ENCODE data around the gene HNRNPC.
"Not testable (repeated sequence)": the region's sequence is repeated elsewhere in the genome, so short reads cannot be mapped to it uniquely, and the experiment has no call there.

Gene HNRNPC

DNA sequence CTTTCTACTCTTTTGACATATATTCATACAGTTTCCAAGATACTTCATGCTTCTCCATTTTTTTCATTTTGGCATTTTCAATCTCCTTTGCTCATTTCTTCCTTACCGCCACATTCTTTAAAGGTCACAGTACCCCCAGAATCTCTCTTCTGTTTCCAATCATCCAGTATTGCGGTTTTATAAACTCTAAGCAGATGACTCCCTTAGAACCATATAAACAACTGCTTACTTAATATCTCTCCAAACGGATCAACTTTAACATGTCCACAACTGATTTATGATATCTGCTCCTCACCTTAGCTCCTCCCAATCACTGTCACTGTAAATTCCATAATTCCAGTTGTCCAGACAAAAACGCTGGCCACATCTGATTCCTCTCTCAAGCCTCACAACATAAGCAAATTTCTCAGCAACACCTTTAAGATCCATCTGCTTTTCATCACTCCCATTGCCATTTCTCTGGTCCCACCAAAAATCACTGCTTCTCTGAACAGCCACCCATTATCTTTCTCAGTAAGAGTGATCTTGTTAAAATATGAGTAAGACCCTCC lies 49.6 kb downstream of the HNRNPC start:
- H3K4me3 ChIP-seq (ENCODE audit: low read depth, low read length) = no peak overlapping the region
- DNase-seq (ENCODE audit: low read depth) = no peak

DNA sequence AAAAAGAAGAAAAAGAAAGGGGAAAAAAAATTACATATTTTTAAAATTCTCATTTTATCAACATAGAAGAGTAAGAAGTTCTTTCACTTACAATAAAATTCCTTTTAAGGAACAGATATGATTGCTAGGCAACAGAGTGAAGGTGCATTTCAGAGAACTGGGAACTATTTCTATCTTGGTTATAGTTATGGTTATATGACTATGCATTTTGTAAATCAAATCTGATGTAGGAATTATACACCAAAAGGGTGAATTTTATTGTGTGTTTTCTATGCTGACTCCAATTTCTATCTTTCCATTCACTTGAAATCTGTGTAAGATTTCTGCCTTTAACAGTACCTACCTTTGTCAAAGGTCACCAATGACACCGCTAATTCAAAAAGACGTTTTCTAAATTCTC lies 50.1 kb downstream of the HNRNPC start:
- DNase-seq (ENCODE audit: low read depth) = no peak
- H3K4me3 ChIP-seq (ENCODE audit: low read depth, low read length) = no peak overlapping the region

DNA sequence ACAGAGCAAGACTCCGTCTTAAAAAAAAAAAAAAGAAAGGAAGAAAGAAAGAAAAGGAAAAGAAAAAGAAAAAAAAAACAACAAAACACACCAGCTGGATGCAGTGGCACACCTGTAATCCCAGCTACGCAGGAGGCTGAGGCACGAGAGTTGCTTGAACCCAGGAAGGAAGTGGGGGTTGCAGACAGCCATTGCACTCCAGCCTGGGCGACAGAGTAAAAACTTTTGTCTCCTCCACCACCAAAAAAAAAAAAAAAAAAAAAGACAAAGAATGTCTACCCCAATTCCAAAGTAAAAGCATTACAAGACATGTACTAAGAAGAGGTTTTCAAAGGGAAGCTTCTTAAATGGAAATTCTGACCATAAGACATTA lies 53.4 kb downstream of the HNRNPC start:
- DNase-seq (ENCODE audit: low read depth) = no peak
- no peak overlapping the region for H3K4me3 ChIP-seq (ENCODE audit: low read depth, low read length)

DNA sequence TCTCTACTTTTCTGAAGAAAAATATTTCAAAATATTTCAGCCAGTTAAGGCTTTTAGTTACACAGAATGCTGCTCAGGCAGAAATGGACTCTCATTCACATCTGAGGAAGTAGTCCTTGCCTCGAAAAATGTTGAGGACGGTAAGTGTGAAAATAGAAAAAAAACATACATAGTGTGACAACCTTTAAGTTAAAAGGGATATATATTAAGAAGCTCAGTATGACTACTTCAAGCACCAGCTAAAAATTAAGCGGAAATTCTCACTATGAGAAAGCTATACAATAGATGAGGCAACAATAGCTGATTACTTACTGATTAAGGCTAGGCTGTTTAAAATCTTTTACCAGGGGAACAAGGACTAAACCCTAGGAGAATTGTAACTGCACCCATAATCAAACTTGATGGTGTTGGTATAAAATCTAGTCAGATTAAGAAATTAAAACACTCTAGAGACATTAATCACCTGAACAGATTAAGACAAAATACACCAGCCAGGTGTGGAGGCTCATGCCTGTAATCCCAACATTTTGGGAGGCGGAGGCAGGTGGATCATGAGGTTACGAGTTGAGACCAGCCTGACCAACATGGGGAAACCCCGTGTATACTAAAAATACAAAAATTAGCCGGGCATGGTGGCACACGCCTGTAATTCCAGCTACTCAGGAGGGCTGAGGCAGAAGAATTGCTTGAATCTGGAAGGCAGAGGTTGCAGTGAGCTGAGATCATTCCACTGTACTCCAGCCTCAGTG lies 53.9 kb downstream of the HNRNPC start:
- H3K4me3 ChIP-seq (ENCODE audit: low read depth, low read length) = no peak overlapping the region
- DNase-seq (ENCODE audit: low read depth) = no peak

DNA sequence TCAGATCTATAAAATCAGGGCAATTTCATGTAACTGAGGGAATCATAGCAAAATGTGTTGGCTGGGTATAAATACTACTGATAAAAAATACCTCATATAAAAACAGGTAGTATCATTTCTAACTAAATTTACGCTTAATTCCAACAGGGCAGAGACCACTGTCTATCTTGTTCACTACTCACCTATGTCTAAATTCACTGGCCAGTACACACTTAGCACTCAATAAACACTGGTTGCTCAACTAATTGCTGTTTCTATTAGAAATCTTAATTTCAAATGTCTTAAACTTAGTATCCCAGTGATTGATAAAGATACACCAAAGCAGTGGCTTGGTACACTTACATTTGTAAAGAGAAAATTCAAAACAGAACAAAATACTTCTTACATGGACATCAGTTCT lies 55.6 kb downstream of the HNRNPC start:
- H3K4me3 ChIP-seq (ENCODE audit: low read depth, low read length) = no peak overlapping the region
- DNase-seq (ENCODE audit: low read depth) = no peak

DNA sequence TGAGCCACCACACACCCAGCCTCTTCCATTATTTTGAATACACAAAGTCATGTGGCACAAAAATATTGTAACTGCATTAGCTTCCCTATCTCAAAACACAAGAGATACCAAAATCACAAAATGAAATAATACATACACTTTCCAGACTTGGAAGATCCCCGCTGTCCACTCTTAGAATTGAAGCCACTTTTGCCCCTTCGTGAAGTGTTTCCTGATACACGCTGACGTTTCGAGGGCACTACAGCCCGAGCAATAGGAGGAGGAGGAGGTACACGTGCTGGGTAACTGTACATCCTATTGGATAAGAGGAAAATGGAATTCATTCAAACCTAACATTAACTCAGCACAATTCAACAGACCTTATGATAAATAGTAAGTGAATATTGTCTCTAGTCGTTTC lies 56.4 kb downstream of the HNRNPC start:
- DNase-seq (ENCODE audit: low read depth); H3K4me3 ChIP-seq (ENCODE audit: low read depth, low read length): not testable (repeated sequence)

DNA sequence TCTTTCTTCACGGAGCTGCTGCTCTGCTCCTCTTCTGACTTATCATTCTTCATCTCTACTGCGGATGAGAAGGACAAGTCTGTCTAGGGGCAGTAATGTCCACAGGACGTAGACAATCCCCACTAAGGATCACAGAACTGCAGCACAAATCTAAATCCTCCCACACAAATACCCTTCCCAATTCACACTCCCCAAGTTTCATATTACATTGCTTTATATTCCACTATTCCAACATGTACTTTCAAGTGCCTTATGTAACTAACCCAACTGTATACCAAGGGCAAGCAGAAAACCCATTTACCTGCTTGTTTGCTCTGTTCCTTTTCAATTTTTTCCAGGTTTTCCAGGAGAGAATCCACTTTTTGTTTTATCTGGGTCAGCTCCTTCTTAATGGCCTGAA lies 57.7 kb downstream of the HNRNPC start:
- DNase-seq (ENCODE audit: low read depth) = no peak
- no peak overlapping the region for H3K4me3 ChIP-seq (ENCODE audit: low read depth, low read length)

DNA sequence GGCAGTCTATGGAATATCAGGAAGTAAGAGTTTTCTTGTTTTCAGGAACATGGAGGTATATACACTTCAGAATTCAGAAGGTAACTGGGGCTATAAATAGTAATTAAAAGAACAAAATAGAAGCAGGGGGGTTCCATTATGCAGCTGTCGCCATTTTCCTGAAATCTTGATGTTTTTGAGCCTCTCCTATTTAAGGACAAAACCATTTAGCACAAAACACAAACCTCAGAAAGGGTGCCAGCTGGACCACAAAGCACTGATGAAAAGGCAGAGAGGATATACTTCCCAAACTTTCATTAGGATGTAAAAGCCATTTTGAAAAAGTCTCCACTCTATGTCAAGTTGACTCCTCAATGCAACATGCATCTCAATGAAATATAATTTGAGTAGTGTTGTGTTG lies 59.2 kb downstream of the HNRNPC start:
- no peak for DNase-seq (ENCODE audit: low read depth)
- no peak overlapping the region for H3K4me3 ChIP-seq (ENCODE audit: low read depth, low read length)

DNA sequence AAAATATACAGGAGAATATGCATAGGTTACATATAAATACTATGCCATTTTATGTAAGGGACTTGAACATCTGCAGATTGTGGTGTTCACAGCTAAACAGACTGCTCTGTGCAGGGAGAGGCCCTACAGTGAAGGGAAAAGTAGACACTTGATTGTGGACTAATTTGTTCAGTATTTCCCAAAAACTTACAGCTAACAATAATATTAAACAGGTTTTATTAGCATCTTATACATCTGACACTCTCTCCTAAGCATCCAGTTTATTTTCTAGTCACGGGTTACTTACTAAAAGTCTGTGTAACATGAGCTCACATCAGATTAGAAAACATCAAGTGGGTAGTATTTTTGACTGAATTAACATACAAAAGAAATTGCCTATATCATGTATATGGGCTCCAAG lies 60.1 kb downstream of the HNRNPC start:
- H3K4me3 ChIP-seq (ENCODE audit: low read depth, low read length) = no peak overlapping the region
- no peak for DNase-seq (ENCODE audit: low read depth)

DNA sequence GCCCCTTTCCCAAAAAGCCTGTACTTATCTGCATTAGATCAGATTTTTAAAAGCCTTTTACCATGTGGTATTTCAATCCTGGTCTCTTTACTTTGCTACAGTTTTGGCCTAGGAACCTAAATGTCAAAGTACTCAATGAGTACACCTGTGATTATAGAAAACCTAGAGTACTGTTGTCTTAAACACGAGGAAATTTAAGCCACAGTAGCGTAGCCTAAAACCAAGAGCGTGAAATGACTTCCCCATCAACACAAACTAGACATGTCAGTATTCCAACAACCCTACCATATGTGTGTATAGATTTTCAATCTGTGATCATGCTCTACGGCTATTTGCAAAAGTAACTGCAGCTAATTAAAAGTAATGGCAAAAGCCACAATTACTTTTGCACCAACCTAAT lies 60.7 kb downstream of the HNRNPC start:
- DNase-seq (ENCODE audit: low read depth) = no peak

DNA sequence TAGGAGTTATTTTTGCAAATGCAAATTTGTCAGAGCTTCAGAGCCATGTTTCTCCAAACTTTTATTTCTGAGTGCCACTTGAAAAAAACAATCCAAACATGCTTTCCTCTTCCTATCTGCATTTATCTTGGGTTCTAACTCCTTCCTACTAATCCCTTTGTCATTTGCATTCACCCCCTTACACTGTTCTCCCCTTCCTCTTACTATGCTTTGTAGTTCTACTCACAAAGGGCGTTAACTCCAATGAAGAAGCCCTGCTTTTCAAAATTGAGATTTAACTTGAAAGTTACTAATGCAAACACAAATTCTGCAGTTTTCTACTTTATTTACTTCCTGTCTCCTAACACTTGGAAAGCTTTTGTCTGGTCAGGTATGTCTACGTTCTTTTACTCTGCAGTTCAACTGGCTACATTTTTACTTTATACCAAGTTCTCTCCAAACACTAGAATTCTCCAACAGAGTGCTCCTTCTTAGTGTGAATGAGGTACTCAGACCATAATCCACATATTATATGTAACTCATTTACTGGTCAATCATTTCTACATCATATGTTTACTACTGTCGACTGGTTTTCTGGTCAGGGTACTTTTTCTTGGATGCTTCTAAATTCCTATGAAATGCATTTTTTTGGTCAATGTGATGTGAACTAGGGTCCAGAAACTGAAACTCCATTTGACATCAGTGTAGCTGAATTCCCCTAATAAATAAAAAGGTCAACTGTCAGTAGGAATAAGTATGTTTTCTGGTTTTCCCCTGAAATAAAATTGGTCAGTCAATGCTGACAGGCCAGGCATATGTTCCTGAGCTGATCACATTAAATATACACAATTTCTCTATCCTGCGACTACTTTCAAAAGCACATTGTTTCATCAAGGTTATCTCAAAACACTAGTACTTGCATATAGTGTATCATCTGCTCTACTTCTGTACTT lies 62.2 kb downstream of the HNRNPC start:
- DNase-seq (ENCODE audit: low read depth) = no peak
- no peak overlapping the region for H3K4me3 ChIP-seq (ENCODE audit: low read depth, low read length)

More for the DNA sequence above, 60.7 kb downstream of the HNRNPC start:
- H3K4me3 ChIP-seq (ENCODE audit: low read depth, low read length) = no peak overlapping the region

DNA sequence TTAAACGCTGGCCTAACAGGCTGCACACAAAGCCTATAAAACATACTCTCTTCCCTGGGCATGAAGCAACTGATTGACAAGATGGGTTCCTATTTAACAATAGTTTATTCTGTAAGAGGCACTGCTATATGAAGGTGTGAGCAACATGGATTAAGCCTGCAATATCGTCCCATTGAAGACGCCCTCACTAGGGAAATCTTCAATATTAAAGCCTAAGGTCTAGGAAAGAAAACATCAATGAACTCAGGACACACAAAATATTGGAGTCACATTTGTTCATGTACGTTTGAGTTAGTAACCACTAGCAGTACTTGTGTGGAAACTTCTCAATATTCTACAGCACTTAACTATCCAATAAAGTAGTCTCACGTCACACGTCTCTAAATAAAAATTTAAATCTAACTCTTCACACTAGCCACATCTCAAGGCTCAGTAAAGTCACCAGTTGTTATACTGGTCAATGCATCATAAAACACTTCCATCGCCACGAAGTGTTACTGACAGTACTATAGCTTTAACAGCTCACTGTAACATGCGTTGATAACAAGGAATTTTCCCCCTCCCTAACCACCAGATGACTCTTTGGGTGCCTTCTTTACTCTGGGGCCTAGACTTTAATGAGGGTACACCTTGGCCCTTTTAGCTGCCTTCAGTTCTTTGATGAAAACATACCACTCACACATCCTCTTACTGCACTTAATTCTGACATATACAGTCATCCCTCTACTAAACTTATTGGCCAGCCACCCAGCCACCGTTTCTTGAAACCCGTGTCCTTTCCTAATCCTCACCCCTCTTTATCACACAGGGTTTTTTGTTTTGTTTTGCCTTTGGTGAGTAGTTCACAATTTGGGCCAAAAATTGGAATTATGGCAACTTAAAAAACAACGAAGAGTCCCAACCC lies 63.3 kb downstream of the HNRNPC start:
- H3K4me3 ChIP-seq (ENCODE audit: low read depth, low read length) = no peak overlapping the region
- no peak for DNase-seq (ENCODE audit: low read depth)

DNA sequence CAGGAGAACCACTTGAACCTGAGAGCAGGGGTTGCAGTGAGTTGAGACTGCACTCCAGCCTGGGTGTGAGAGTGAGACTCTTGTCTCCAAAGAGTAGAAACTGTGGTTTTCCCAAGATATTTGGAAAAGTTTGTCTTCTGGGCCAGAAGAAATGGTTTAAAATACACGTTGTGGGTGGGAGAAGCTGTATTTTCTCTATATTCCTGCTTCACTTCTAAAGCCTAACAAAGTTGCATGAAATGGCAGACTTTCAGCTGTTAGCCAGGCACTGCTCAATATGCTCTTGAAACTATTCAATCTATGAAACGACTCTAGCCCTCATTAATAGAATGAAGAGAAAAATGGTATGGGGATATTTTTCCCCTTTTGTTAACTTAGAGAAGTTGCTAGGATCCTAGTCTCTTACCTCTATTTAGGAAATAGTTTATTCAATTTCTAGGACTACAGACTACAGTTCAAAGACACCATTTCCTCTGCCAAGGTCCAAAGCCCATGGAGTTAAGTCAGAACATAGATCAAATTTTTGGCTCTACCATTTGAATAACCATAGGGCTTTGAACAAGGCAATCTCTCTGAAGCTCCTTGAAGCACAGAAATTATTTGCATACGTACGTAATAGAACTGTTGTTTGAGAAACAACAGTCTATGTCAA lies 64.1 kb downstream of the HNRNPC start:
- H3K4me3 ChIP-seq (ENCODE audit: low read depth, low read length) = no peak overlapping the region
- DNase-seq (ENCODE audit: low read depth) = no peak

DNA sequence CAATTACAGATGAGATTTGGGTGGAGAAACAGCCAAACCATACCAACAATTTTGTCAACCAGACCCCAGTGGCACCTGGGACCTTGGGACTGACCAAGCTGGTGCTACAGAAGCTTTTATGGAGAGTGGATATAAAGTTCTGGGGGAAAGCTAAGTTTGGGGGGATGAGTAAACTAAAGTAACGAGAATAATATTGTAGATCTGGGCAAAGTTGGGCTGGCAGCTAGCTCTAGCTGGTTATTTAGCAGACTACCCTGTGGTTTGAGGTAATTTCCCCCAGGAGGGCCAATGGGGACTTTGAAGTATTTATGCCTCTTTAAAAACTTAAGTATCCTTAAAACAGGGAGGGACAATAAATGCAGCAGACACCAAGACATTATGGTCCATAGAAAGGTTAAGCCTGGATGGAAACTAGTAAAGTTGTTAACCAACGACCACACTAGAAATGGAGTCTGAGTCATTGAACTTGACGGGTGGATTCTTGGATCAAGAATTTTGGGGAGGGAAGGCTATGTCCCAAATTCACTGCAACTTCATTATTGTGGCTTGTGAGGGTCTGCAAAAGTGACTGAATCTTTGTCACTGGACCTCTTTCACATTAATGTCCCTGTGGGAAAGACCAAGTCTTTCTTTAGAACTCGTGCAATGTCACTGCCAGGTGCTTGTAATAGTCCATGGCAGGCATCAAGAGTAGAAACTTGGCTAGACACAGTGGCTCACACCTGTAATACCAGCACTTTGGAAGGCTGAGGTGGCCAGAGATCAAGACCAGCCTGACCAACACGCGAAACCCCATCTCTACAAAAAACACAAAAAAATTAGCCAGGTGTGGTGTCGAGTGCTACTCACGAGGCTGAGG lies 64.8 kb downstream of the HNRNPC start:
- no peak overlapping the region for H3K4me3 ChIP-seq (ENCODE audit: low read depth, low read length)
- no peak for DNase-seq (ENCODE audit: low read depth)

DNA sequence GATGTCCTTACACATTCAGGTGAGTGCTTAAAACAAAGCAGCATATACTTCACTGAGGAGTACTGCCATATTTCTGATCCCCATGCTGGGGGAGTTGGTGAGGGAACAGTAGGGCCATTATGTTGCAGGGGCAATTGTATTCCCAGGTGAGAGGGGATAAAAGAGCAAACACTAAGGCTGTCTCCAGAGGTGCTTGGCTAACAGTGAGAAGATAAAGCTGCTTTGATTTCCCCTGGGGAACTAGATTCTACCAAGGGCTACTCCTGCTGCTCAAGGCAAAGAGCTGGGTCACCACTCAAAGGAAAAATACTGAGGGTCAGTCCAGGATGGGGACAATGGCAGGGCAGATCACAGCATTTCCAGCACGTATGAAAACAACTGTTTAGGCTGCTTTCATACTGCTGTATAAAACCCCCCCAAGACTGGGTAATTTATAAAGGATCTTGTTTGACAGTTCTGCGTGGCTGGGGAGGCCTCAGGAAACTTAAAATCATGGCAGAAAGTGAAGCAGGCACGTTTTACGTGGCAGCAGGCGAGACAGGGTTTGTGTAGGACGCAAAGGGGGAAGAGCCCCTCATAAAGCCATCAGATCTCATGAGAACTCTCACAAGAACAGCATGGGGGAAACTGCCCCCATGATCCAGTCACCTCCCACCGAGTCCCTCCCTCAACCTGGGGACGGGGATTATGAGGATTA lies 65.6 kb downstream of the HNRNPC start:
- DNase-seq (ENCODE audit: low read depth) = no peak
- H3K4me3 ChIP-seq (ENCODE audit: low read depth, low read length) = no peak overlapping the region

DNA sequence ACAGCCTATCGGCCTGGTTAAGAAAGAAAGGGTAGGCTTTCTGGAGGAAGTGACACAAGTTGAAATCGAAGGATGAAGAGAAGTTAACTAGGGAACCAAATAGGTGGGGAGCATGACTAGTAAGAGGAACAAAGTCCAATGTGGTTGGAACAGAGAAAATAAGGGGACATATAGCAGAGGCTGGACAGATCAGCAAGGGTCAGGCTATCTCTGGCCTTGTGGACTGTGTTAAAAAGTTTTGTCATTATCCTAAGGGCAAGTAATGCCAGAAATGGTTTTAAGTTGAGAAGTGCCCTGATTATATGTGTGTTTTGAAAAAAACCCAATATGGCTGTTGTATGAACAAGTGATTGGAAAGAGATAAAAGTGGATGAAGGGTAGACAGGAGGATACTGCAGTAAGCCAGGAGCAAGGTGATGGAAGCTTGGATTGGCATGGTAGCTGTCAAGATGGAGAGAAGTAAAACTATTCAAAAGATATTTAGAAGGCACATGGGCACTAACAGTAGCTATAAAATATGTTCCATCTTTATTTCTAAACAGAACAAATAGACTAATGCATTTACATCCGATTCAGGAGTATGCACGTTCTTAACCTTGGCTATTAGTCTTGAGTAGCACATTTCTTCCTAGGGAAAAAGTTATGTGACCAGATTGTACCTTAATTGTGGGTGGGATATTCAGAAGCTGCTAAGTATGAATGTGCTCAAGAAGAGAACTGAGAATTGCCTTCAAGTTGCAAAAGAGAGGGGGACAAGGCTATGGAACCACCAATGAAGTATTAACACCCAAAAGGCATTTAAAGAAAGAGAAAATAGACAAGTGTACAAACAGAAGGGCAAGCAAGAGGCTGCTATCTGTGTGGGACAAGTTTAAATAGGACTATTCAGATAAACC lies 66.5 kb downstream of the HNRNPC start:
- DNase-seq (ENCODE audit: low read depth) = no peak
- no peak overlapping the region for H3K4me3 ChIP-seq (ENCODE audit: low read depth, low read length)
